Measurements from ENCODE around the gene ABCB11.

ABCB11 gene

DNA sequence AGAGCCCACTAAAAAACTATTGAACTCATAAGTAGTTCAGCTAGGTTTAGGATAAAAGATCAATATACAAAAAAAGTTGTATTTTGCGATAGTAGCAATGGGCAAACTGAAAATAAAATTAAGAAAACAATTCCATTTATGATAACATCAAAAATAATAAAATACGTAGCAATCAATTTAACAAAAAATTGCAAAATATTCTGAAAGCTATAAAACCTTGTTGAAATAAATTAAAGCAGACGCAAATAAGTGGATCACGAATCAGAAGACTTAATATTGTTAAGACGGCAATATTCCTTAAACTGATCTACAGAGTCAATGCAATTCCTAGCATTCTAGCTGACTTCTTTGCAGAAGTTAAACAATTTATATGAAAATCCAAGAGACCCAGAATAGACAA lies 24.5 kb downstream of the ABCB11 start:
- FAIRE-seq: no peak

- FAIRE-seq: no peak
These were observed 25.1 kb downstream of the ABCB11 start for GRCh38 chr2:169005994-169006393.

DNA sequence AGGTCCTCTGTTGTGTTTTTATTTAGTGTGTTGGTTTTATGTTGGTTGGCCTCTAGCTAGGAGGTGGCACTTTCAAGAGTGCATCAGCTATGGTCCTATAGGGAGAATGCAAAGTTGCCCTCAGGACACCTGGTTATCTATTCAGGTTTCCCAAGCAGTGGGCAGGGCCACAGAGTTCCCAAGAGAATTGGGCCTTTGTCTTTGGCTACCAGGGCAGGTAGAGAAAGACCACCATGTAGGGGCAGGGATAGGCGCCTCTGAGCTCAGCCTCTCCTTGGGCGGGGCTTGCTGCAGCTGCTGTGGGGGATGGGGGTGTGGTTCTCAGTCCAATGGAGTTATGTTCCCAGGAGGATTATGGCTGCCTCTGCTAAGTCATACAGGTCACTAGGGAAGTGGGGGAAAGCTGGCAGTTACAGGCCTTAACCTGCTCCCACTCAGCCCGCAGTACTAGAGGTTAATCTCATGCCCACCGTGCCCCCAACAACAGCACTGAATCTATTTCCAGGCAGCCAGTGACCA lies 26.0 kb downstream of the ABCB11 start:
- FAIRE-seq: no peak

DNA sequence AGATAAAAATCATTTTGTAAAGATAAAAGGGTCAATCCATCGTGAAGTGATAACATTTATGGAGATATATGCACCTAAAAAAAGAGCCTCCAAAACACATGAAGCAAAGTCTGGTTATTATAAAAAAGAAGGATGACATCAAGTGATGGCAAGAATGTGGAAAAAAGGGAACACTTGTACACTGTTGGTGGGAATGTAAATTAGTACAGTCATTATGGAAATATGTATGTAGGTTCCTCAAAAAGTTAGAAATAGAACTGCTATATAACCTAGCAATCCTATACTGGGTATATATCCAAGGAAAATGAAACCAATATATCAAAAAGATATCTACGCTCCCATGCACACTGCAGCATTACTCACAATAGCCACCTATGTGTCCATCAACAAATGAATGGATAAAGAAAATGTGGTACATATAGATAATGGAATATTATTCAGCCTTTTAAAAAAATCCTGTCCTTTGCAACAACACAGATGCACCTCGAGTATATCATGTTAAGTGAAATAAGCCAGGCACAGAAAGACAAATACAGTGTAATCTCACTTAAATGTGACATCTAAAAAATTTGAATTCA lies 28.9 kb downstream of the ABCB11 start:
- FAIRE-seq: no peak

- no peak for FAIRE-seq
These were observed 29.9 kb downstream of the ABCB11 start for GRCh38 chr2:169001116-169001815.

DNA sequence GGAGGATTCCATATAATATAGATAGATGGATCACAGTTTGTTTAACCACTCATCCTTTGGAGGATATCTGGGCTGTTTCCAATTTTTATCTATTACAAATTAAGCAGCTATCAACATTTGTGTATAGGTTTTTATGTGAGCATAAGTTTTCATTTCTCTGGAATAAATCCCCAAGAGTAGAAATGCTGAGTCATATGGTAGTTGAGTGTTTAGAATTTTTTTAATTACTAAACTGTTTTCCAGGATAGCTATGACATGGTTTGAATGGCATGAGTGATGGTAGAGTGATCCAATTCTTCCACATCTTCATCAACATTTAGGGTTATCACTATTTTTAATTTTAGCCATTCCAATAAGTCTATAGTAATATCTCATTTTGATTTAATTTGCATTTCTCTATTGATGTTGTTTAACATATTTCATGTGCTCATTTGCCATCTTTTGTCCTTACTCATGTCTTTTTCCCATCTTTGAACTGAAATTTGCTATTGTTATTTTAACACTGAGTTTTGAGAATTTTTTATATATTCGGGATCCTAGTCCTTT lies 31.4 kb downstream of the ABCB11 start:
- FAIRE-seq: no peak

GRCh38 chr2:168998609-168999211 lies 32.4 kb downstream of the ABCB11 start:
- FAIRE-seq: no peak

DNA sequence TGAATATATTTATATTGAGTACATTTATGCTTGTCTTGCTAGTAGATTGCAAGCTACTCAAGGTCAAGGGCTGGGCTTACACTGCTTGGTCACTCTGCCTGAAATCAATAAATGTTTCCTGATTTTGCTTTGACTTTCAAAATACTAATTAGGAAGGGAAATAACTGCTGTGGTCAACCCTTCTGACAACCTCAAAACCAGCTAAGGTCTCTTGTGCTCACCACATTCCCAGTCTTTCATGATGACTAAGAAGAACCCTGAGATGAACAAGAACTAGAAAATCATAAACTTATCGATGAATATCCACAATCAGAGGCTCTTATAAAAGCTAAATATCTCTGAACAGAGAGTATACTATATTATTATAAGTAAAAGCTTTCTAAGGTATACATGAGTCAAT lies 33.3 kb downstream of the ABCB11 start:
- no peak for FAIRE-seq

- no peak for FAIRE-seq
These were observed 34.0 kb downstream of the ABCB11 start for GRCh38 chr2:168997118-168997521.

GRCh38 chr2:168995744-168996143 lies 35.4 kb downstream of the ABCB11 start:
- no peak for FAIRE-seq

- FAIRE-seq: no peak
These were observed 37.6 kb downstream of the ABCB11 start for GRCh38 chr2:168993538-168993937.

DNA sequence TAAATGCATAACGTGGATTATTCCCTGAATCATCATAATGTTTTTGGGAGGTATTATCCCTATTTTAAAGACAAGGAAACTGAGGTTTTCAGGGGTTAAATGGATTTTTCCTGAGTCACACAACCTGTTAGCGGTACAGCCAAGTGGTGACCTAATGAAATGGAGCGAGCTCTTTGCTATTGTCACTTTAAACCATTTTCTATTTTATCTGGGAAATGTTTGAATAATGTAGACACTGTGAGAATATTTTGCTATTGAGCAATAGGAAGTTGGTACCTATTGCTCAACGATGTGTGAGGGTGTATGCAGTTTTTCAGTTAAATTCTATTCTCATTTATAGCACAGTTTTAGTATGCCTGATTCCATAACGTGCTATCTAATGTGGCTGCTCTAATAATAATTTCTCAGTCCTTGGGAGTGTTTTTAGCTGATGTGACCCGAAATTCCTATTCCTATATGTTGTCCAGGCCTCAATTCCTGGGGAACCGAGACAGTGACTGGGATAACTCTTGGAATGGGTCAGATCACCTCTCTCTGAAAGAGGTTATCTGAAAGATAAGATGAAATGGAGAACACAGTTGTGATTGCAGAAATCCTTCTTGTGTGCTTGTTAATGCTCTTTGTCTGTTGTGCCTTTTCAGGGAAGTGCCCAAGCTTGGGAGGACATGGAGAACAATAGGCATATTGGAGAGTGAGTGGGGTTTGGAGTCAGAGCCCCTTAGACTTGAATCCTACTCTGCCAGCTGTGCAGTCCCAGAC lies 38.4 kb downstream of the ABCB11 start:
- FAIRE-seq: no peak

DNA sequence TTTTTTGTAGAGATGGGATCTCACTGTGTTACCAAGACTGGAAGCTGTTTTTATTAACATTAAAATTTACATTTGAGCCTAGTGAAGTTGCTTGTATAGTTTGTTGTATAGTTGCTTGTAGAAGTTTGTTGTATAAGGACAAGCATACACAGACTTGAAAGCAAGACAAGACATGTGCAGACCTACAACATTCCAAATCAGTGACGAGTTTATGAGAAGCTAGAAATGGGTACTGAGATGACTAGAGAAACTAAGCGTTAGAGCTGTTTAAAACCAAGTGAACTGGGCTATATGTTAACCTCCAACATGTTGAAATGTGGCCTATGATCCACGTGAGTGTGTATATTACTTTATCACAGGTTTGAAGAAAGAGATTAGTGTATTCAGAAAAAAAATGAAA lies 39.1 kb downstream of the ABCB11 start:
- FAIRE-seq: no peak

GRCh38 chr2:168988755-168989154 lies 42.4 kb downstream of the ABCB11 start:
- FAIRE-seq: no peak

DNA sequence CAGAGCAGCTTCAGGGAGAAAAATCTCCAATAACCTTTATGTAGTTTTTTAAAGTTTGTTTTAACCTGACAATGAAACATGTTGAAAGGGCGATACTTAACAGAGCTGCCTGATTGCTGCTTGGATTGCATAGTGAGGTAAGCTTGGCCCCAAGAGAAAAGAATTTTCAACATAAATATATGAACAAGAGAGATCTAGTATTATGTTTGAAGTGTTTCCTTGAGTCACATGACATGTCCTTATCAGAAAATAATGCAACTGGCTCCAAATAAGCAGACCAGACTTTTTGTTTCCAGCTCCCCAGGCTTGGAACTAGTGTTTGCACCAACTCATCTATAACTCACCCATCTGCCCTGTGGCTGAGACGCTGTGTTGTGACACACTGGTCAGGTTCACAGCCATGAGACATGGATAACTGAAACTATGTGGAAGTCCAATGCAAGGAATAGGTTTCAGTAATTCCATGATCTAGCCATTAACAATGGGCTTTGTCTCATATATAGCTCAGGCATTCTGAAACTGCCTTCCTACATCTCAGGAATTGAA lies 44.7 kb downstream of the ABCB11 start:
- FAIRE-seq: no peak

GRCh38 chr2:168981651-168982050 lies 49.5 kb downstream of the ABCB11 start:
- no peak for FAIRE-seq

DNA sequence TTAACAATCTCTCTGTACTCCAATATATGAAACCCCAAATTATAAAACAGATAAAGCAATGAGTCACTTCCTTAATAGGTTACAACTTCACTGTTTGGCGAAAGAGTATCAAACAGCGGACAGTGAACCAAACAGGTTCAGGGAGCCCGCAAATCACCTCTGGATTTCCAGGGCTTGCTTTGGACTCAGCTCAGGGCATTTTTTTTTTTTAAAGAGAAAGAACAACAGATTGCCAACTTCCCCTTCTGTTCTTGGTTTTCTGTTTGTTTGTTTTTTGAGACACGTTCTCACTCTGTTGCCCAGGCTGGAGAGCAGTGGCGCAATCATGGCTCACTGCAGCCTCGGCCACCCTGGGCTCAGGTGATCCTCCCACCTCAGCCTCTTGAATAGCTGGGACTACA lies 52.7 kb downstream of the ABCB11 start:
- no peak for FAIRE-seq

- FAIRE-seq: no peak
These were observed 53.5 kb downstream of the ABCB11 start for GRCh38 chr2:168977608-168978007.

DNA sequence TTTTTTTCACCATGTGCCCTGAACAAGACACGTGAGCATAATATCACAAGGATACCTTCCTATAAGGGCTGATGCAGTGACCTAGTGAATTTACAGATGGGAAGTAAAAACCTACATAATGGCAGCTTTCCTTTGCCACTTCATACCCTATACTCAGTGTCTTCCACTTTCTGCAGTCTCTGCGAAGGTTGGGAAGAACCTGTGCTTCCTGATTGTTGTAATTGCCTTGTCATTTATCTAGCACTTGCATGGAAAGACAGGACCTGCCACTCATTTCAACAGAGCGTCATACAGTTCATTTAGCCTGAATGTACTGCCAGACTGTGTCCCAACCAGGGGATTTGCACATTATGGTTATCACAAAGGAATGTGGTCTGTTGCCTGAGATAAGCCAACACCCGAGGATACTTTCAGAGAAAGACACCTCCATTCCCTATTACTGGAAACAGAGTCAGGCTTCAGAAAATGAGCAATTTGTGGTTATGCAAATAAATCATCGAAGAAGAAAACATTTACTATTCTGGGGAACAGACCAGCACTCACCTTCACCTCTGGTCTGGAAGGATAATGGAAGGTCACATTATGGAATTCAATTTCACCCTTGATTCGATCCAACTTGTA lies 55.0 kb downstream of the ABCB11 start:
- no peak for FAIRE-seq

GRCh38 chr2:168974428-168974827 lies 56.7 kb downstream of the ABCB11 start:
- no peak for FAIRE-seq

DNA sequence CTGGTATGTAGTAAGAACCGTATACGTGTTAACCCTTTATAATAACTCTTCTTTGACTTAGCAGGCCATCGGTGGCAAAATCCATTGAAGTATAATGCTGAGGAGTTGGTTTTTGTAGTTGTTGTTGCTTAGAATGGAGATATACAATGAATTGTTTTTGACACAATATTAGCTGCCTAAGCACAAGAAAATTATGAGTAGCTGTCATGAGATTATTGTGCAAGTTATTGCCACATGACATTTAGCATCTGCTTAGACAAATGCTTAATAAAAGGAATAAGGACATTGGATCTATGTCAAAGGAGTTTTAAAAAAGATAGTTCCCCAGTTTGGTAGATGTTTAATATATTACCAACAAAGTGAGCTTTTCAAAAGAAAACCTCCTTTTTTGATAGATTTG lies 59.9 kb downstream of the ABCB11 start:
- no peak for FAIRE-seq

- FAIRE-seq: no peak
These were observed 60.4 kb downstream of the ABCB11 start for GRCh38 chr2:168970711-168971233.

All from TTC549 (cell line).